Activated T-cell treated with anti-CD3 and anti-CD28 coated beads for 4 hours (primary cell): ENCODE results near the gene SUPV3L1.
"Not testable (repeated sequence)": the region's sequence is repeated elsewhere in the genome, so short reads cannot be mapped to it uniquely, and the experiment has no call there.

Experiments
- DNase-seq: peaks from one replicate; pipeline ENCODE4 v3.0.0-alpha.2; 2020

Gene SUPV3L1

DNA sequence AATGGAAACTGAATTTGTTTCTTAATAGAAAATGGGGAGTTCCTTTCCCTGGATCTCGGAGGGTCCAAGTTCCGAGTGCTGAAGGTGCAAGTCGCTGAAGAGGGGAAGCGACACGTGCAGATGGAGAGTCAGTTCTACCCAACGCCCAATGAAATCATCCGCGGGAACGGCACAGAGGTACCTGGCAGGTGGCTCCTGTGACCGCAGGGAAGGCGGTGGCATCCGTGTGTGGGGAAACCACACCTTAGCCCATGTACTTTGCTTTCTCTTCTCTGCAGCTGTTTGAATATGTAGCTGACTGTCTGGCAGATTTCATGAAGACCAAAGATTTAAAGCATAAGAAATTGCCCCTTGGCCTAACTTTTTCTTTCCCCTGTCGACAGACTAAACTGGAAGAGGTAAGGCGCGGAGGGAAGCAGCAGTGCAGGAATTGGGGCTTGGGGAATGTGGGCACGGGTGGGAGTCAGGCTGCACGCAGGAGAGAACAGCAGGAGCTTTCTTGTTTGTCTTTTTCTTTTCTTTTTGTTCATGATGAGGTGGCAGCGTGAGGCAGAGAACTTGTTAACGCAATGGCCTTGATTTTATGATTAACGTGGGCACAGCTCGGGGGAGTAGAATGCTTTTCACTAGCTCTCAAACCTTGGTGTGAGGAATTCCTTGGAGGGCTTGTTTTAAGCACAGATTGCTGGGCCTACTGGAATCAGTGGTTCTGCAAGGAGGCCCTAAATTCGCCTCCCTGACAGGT is 52.9 kb downstream of the SUPV3L1 start:
- DNase-seq: no peak

DNA sequence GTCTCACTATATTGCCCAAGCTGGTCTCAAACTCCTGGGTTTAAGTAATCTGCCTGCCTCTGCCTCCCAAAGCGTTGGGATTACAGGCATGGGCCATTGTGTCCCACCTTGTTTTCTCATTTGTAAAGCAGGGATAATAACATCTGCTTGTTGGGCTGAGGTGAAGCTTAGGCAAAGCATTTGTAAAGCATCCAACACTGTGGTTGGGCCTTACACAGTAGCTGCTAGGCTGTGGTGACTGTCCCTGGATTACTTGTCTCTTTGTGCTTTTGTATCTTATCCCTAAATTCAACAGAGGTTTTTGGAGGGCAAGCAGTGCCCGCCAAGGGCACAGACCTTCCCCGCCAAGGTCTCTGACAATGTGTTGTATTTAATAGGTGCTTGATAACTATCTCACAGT is 54.4 kb downstream of the SUPV3L1 start:
- DNase-seq: no peak

DNA sequence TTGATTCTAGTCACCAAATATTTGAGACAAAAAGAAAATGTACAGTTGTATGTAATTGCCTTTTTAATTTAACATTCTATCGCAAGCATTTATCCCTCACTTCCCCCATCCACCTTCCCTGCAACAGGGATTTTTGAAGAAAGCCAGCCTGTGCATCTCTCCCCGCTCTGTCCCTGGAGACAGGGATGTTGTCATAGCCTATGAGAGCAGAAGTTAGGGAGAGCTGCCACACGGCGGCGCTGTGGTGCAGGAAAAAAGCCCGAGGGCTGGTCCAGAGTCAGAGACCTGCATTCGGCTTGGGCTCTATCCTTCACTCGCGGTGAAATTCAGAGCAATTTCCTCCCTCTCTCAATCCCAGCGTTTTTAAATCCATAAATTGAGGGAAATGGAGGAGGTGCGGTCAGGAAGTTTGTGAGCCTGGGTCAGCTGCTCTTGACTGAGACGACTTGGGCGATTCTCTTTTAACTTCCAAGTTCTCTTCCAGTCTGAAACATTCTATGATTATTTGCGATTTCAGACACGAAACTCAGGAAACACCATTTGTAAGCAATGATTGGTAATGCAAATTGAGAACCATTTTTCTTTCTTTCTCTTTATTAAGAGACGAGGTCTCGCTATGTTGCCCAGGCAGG is 57.6 kb downstream of the SUPV3L1 start:
- peak; percentile 84 for DNase-seq

DNA sequence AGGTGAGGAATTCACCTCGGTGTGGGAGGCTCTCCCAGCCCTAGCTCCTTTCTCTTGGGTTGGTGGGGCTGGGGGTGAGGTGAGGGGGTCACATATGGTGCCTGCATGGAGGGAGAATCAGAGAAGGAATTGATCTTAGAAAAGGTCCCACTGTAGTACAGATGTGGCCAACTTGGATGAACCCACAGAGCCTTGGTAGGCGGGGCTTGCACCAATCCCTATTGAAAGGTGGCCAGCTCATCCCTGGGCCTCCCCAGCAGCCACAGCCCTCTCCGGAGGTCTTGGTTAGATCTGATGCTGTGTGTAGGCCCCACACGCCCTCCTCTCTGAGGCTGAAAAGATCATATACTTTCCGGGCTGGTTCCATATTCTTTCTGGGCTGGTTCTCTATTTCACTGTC is 59.1 kb downstream of the SUPV3L1 start:
- DNase-seq: no peak

DNA sequence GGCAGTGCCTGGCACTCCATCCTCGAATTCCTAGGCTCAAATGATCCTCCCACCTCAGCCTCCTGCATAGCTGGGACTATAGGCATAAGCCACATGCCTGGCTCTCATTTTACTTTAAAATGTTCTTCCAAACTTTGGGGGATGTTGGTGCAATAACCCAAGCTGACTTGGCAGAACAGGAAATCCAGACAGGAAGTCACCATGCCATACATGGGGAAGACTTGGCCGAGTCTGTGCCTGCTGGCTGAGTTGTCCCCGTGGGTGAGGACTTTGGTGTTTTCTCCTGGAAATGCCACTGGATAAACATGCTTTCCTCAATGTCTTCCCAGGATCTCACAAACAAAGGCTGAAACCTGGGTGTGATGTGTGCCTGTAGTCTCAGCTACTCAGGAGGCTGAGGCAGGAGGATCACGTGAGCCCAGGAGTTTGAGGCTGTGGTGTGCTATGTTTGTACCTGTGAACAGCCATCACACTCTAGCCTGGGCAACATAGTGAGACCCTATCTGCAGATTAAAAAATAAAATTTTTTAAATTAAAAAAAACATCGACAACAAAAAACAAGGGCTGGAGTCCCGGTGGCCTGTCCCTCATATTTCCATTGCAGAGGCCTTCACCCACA is 59.9 kb downstream of the SUPV3L1 start:
- no peak for DNase-seq

DNA sequence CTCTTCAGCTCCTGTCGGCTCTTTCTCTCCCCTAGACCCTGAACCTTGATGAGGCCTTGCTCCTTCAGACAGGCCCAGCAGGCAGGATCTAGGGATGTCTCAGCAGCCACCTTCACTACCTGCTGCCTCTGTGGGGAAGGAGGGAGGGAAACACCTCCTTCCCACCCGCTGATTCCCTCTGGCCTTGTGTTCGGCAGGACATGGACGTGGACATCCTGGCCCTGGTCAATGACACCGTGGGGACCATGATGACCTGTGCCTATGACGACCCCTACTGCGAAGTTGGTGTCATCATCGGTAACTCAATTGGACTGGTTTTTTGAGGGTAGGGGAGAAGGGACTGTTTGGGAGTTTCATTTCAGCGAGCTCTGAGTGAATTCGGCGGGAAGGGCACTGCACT is 60.4 kb downstream of the SUPV3L1 start:
- no peak for DNase-seq

DNA sequence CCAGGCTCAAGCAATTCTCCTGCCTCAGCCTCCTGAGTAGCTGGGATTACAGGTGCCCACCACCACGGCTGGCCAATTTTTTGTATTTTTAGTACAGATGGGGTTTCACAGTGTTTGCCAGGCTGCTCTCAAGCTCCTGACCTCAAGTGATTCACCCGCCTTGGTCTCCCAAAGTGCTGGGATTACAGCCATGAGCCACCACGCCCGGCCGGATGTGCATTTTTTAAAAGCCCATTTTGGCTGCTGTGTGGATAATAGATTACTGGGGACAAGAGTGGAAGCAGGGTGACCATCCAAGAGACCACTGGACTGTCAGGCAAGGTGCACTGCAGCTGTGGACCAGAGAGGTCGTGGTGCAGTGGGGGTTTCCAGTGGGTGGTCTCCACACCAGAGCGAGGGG is 61.5 kb downstream of the SUPV3L1 start:
- DNase-seq: no peak

DNA sequence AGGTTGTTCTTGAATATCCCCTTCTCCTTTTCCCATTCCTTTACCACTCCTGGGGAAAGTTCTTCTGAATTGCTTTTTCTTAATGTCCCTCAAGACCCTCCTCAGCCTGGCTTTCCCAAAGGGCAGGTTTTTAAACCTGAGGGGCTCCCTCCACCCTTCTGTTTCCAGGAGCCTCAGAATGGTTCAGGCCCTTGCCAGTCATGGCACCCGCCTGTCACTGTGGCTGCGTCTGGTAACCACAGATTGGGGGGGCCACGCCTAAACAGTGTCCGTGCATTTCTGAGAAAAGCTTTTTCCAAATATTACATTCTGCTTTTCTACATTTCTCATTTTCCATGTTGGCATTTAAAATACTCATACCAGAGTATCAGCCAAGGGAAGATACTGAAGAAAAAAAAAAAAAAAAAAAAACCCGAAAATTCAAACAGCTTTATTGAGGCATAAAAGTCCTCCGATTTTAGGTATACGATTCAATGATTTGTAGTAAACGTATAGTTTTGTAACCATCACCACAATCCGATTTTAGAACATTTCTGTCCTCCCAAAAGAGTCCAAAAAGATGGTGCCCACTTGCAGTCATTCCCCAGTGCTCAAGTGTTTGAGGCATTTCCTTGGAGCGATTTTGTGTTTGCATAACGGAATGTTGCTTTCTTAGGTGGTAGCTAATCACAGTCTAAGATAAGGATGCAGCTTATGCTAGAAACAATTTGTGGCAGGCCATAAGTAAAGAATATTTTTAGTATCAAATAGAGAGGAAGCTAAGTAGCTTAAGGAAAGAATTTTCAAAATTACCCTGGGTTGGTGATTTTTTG is 62.2 kb downstream of the SUPV3L1 start:
- no peak for DNase-seq

DNA sequence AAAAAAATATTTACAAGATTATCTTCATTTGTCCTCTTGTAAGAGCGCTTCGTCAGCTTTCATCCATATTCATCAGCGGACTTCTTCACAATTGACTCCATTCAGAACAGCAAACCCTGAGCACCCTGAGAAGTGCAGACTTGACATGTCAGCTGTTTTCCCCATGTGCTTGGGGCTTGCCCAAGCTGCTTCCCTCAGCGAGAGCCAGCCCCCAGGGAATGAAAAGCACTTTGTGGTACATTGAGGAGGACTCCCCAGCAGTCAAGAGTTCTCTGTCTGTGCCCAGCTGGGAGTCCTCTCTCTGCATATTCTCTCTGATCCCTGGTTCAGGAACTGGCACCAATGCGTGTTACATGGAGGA is 62.8 kb downstream of the SUPV3L1 start:
- DNase-seq: no peak

DNA sequence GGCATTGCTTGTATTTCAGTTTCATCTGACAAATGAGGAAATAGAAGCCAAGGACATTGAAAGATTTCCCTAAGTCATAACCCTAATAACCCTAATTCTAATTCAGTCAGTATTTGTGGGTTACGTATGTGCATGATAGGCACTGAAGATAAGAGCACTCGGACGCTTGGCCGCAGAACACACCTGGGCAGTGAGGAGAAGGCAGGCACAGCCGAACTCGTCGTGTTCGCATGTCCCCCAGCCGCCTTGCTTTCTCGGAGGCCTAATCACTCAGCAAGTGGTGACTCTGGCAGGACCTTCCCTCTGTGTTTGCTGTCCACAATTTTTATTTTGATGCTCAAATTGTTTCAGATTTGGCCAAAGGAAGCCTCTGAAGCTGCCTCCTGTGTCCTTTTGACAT is 63.8 kb downstream of the SUPV3L1 start:
- no peak for DNase-seq

DNA sequence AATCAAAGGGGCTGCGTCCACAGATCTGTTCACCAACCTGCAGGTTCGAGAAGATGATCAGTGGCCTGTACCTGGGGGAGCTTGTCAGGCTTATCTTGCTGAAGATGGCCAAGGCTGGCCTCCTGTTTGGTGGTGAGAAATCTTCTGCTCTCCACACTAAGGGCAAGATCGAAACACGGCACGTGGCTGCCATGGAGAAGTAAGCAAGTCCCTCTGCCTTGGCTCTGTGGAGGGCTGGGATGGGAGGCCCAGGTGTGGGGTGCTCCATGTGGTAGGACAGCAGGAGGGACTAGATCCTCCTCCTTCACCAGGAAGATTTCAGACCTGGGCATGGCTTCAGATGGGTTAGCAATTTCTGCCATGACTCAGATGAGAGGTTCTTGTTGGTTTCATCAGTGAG is 66.0 kb downstream of the SUPV3L1 start:
- DNase-seq: no peak

DNA sequence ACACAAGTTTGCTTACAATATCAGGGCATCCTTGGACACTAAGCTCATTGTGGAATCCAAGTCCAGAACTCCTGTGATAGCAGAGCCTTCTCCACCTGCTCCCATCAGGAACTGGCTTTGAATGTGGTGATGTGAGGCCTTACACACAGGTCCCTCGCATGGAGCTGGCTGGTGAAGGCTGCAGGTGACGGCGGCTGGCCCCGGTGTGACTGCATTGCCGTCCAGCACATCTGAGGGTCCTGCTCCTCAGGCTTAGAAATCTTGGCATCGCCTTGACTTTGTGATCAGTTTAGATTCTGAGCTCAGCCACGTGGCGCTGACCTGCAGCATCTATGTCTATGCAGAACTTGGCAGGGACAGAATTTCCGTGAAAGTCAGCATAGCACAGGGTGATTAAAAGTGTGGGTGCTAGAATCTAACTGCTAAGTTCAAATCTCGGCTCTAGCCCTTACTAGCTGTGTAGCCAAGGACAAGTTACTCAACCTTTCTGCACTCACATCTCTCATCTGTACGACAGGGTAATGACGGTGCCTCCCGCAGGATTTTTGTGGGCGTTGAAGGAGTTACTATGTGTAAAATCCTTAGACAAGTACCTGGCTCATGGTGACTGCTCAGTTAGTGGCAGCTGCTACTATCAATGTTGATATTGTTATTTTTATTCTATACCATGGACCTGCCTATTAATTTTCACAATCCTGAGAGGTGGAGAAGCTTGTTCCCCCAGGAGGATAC is 66.7 kb downstream of the SUPV3L1 start:
- no peak for DNase-seq

DNA sequence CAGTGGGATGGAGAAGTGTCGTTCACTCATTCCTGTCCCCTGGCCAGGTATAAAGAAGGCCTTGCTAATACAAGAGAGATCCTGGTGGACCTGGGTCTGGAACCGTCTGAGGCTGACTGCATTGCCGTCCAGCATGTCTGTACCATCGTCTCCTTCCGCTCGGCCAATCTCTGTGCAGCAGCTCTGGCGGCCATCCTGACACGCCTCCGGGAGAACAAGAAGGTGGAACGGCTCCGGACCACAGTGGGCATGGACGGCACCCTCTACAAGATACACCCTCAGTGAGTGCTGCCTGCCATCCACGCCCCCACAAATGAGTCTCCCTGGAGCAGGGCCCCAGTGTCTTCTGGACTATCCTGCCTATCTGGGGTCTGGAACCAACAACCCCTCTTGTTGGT is 67.3 kb downstream of the SUPV3L1 start:
- DNase-seq: no peak

DNA sequence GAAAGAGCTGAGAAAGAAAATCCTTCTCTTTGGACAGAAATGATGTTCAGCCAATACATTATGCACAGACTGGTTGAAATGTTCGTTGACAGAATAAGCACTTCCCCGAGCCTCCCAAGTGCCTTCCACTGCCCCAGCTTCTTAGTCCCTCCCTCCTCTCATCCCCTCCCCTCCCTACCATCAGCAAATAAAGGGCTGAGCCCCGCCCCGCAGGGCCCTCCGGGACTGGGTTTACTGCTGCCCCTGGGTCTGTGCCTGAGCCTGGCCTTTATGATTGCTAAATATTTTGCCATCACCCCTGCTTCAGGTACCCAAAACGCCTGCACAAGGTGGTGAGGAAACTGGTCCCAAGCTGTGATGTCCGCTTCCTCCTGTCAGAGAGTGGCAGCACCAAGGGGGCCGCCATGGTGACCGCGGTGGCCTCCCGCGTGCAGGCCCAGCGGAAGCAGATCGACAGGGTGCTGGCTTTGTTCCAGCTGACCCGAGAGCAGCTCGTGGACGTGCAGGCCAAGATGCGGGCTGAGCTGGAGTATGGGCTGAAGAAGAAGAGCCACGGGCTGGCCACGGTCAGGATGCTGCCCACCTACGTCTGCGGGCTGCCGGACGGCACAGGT is 68.2 kb downstream of the SUPV3L1 start:
- DNase-seq: no peak

DNA sequence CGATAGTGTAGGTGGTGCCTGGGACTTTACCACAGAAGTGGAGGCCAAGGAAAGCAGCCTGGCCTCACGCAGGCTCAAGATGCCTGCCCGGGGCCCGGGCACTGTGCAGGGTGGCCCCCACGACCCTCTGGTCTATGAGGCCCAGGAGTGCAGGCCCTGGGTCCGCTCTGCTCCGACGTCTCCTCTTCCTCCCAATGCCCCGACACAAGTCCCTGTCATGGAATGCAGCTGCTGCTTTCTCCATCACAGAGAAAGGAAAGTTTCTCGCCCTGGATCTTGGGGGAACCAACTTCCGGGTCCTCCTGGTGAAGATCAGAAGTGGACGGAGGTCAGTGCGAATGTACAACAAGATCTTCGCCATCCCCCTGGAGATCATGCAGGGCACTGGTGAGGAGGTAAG is 70.0 kb downstream of the SUPV3L1 start:
- no peak for DNase-seq

DNA sequence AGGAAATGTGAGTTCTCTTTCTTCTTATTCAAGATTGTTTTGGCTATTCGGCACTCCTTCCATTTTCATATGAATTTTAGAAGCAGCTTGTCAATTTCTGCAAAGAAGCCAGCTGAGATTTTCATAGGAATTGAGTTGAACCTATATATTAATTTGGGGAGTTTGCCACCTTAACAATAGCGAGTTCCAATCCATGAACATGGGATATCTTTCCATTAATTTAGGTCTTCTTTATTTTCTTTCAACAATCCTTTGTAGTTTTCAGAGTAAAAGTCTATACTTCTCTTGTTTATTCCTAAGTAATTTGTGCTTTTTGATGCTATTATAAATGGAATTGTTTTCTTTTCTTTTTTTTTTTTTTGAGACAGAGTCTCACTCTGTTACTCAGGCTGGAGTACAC is 71.4 kb downstream of the SUPV3L1 start:
- not testable (repeated sequence) for DNase-seq

DNA sequence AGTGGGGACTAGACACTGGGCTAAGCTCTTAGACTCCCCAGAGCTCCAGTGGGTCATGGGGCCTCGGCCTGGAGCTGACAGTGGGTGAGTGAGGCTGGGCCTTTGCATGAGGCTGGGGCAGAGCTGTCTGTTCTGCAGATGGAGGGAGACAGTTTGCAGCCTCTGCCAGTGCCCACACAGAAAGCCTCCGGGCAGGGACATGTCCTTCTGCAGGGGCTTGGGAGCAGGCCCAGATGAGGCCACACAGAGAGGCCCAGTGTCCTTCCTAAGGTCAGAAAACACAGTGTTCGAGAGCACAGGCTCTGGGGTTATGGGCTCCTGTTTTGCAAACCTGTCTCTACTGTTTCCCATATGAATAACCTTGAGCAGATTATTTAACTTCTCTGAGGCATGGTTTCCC is 73.1 kb downstream of the SUPV3L1 start:
- no peak for DNase-seq

DNA sequence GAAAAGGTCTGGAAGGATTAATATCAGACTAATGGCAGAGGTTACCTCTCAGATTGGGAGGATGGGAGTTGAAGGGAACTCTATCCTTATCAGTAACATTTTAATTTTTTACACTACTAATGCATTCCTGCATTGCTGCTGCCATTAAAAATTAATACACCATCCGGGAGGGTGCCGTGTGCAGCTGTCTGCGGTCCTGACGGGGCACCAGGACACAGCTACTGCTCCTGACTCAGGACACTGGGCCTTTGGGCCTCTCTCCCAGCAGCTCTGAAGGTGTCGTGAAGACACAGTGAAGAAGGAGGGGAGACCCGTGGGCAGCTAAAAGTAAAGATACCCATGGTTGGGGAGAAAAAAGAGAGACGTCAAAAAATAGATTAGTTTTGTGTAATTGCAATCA is 74.8 kb downstream of the SUPV3L1 start:
- no peak for DNase-seq
